Measurements from ENCODE around the gene IRAK1BP1.
"Not testable (repeated sequence)": the region's sequence is repeated elsewhere in the genome, so short reads cannot be mapped to it uniquely, and the experiment has no call there.

The IRAK1BP1 gene, protein sequence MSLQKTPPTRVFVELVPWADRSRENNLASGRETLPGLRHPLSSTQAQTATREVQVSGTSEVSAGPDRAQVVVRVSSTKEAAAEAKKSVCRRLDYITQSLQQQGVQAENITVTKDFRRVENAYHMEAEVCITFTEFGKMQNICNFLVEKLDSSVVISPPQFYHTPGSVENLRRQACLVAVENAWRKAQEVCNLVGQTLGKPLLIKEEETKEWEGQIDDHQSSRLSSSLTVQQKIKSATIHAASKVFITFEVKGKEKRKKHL

DNA sequence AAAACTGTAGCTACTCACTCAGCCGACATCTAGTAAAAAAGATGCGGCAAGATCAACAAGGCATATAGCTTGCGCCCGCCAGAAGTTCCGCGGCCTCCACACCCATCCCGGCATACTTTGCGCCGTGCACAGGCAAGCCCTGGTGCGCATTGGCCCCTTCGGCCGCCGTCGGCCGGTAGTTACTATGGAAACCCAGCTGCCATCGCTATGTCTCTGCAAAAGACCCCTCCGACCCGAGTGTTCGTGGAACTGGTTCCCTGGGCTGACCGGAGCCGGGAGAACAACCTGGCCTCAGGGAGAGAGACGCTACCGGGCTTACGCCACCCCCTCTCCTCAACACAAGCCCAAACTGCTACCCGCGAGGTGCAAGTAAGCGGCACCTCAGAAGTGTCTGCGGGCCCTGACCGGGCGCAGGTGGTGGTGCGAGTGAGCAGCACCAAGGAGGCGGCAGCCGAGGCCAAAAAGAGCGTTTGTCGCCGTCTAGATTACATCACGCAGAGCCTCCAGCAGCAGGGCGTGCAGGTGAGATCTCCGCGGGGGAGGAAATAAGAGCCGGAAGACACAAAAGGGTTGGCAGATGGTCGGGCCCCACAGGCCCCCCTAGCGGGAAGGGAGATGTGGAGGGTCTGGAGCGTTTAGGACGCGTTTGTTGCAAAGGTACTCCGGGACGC is at the start of gene IRAK1BP1:
Gene IRAK1BP1, plus strand, starts transcription at position 182 of the 671 bp plus-strand sequence. Its CDS starts 26 bp downstream, at position 208.
- DNase-seq (ENCODE audit: low spot score): peak; percentile 94

DNA sequence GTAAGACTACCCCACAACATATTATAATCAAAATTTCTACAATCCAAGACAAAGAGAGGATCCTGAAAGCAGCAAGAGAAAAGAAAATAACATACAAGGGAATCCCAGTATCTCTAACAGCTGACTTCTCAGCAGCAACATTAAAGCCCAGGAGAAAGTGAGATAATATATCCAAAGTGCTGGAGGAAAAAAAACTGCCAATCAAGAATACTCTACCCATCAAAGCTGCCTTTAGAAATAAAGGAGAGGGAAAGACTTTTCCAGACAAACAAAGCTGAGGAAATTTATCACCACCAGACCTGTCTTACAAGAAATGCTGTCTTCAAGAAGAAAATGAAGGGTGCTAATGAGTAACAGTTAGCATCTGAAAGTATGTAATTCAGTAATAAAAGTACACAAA is 43.3 kb upstream of the IRAK1BP1 start:
- no peak for DNase-seq (ENCODE audit: low spot score)

DNA sequence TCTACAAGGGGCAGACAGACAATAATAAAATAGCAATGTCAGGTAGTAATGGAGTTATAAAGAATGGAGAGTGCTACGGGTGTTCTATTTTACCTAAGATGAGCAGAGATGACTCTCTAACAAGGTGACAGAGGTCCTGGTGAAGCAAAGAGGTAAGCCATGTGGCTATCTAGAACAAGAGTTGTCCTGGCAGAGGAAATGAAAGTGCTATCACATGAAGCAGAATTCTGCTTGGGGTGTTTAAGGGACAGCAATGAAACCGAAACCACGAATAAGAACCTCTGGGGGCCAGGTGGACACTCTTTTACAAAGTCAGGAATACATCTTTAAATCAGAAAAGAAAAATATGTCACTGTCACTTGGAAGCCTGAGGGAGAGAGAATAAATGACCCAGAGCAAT is 37.9 kb upstream of the IRAK1BP1 start:
- no peak for DNase-seq (ENCODE audit: low spot score)

DNA sequence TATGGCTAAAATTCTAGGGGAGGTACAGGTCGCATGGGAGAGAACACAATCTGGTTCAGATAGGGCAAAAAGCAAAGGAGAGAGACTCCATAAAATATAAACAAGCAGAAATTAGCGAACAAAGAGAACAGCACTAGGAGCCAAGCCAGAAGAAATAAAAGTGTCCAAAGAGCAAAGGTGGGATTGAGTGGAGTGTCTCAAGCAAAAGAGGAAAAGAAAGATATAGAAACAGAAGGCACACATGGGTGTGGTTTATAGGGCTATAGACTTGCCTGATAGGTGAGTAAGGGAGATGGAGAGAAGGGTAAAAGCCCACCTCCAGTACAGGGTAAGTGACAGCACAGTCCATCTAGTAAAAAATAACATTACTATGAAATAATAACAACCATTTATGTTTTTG is 36.5 kb upstream of the IRAK1BP1 start:
- DNase-seq (ENCODE audit: low spot score): no peak

DNA sequence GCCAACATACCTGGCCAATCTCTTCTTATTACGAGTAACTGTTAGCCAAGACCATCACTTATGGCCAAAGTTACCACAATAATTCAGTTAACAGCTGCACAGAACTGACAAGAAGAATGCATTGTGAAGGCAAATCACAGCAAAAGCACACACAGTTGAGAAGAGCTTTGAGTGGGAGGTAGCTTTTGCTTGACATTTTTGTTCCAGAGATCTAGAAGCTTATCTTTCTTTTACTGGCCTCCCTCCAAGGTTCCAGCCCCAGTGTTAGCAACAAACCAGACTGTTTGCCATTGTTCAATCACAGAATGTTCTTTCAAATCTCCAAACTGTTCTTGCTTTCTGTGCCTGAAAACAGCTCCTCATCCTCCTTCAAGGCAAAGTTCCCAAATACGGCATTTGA is 35.9 kb upstream of the IRAK1BP1 start:
- no peak for DNase-seq (ENCODE audit: low spot score)

DNA sequence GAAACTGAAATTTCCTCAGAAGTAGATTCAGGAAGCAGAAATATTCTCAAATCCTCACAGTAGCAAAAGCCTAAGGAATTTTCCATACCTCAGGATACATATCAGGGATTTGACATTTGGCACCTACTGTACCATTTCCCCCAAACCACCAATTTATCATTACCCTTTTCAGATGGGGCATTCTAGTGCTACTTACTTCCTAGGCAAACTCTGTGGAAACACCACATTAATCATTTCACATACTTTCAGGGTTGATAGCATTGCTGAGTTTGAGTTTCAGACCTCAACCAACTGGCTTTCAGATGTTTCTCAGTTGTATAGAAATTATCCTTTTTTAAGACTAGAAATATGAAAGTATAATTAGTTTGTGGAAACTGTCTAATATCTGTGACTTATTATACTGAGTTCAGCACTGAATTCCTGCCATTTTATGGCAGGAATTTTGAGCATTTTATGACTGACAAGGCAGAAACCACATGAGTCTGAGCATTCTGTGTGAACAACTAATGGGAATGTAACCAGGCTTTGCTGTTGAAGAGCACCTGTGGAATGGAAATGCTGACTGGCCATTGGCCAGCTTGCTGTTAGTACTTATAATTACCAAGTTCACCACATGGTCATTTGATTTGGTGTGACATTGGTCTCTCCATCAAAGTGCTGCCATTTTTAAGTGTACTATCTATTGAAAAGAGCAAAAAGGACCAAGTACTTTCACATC is 35.1 kb upstream of the IRAK1BP1 start:
- no peak for DNase-seq (ENCODE audit: low spot score)

DNA sequence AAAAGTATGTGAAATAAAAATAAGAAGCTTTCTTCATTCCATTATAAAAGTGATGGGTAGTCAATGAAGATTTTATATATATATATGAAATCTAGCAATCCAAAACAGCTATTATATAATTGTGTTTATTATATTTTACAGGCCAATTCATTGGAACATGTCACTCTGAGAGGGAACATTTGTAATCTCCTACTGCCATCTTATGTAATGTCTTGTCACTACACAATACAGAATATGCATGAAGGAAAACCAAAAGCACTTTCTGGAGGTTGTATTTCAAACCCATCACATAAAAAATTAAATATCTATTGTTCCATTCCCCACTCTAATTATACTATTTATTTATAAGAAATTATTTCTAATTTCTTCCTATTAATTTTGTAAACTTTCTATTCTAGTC is 31.5 kb upstream of the IRAK1BP1 start:
- peak; percentile 8 for DNase-seq (ENCODE audit: low spot score)

DNA sequence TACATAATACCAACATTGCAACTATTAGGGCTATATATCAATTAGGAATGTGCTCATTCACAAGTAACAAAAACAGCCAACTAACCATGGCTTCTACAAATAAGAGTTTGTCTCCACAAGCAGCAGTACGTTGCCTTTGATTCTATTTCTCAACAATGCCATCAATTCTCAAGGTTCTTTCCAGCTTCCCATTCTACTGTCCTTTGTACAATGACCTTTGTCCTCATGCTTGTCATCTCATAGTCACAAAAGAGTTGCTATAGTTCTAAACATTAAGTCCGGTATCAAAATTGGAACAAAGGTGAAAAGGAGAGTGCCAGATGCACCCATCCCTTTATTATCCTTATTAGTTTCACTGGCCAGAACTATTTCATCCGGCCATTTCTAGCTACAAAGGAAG is 30.8 kb upstream of the IRAK1BP1 start:
- no peak for DNase-seq (ENCODE audit: low spot score)

DNA sequence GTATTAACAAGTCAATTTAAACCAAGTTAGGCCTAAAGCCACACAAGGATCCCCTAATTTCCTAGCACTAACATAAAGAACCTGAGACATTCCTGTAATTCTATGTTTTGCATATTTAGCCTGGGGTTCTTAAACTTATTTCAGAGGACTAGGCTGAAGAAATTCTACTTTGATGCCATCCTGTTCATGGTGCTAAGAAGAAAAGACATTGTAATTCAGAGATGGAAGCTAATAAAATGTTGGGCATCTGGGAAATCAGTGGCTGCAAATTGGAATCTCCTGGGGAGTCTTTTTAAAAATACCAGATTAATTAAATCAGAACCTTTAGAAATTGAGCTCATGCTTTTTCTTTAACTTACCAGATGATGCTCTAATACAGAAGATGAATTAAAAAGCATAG is 26.2 kb upstream of the IRAK1BP1 start:
- no peak for DNase-seq (ENCODE audit: low spot score)

DNA sequence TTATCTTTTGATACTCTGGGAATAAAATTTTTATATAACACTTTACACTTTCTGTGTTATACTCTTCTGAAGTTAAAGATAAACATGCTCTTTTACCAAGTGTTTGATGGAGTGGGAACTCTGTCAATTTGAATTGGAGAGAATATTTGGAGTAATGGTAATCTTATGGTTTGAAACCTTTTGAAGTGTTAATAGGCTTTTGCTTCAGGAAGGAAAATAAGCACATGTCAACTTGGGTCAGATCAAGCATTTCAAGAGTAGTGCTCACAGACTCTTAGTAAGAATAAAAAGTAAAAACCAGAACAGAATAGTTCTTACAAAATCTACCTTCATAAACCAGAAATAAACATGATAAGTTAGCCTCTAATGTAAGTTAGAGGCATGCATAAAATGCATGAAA is 24.4 kb upstream of the IRAK1BP1 start:
- no peak for DNase-seq (ENCODE audit: low spot score)

DNA sequence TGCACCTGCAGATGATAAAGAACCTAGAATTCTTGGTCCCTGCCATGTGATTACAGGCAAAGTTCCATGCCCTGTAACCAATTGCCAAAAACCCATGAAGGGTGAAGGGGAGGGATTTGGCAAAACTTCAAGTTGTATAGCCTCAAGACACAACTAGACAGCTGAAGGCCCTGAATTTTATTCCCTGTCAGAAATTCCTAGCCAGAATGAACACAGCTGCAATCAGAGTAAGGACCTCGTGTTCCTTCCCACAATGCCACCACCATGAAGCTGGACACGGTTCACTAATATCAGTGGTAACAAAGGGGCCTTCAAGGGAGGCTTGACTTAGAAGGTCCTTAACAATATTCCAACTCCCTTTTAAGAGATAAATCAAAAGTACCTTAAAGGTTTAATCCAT is 22.5 kb upstream of the IRAK1BP1 start:
- DNase-seq (ENCODE audit: low spot score): no peak

DNA sequence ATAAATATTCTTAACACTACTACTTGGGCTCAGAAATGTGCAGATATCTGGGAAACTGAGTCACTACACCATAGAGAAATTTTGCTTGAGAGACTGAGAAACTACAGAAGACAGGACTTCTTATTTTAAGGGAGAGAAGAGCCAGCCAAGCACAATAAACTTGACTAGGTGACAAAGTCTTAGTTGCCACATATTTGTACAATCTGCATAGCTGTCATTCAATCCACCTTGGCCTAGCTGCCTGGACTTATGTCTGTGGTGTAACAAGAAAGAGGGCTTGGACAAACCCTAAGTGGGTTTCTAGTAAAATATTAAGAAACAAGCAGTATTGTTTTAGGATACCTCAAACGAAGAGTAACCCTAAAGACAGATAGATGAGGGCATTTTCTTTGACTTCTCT is 21.8 kb upstream of the IRAK1BP1 start:
- DNase-seq (ENCODE audit: low spot score): no peak

DNA sequence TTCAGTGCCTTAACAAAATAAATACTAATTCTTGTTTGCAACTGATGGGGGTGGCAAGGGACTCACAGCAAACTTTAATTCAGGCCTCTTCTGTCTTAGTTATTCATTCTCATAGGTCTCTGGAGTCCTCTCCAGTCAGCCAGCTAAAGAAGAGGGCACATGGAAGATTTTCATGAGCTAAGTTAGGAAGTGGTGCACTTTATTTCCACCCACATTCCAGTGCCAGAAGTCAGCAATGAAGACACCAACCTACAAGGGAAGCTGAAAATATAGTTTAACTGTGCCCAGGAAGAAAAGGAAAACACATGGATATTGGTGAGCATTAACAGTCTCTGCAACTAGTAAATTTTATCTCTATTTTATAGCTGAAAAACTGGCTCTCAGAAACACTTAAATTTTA is 16.7 kb upstream of the IRAK1BP1 start:
- DNase-seq (ENCODE audit: low spot score): peak; percentile 9

DNA sequence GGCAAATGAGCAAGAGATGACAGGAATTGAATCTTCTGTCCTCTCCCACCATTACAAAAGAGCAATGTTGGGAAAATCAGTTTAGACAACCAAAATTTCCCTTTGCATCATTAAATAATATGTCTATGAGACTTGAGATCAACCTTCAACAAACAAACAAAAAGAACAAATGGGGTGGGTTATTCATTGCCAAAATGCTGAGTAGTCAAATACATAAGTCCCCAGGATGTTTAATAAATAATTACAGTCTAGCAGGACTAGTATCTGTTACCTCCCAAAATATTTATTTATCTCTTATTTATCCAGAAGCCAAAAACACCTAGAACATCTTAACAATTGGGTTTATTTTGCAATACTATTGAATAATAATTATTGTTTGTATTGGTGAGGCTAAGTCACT is 16.2 kb upstream of the IRAK1BP1 start:
- DNase-seq (ENCODE audit: low spot score): no peak

DNA sequence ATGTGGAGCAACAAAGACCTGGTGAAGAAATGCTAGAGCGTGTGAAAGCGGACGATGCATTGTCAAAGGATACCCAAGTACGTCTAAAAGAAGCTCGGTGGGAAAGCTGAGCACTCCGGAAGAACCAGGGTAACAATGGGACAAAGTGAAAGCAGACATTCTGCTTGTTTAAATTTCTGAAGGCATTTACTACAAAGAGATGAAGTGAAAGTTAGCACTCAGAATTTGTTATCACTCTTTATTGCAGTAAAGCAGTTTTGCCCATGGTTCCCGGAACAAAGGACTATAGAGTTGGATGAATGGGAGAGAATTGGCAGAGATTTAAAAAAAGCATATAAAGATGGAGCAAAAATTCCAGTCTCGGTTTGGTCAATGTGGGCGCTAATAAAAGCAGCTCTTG is 12.8 kb upstream of the IRAK1BP1 start:
- no peak for DNase-seq (ENCODE audit: low spot score)

DNA sequence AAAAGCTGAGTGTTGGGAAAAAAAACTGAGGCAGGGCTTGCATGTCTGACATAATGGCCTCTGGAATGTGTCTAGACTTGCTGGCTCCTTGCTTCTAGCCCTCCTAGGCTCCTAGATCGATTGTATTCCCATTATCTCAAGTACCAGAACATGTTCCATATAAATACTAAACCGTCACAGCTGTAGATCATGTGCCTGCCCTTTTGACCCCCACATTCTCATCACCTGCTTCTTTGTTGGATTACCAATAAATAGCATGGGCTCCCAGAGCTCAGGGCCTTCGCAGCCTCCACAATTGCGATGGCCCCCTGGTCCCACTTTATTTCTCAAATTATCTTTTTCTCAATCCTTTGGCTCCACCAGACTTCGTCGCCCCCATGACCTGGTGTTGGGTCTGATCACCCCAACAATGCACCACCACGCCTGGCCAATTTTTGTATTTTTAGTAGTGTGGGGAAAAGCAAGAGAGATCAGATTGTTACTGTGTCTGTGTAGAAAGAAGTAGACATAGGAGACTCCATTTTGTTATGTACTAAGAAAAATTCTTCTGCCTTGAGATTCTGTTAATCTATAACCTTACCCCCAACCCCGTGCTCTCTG is 8.9 kb upstream of the IRAK1BP1 start:
- not testable (repeated sequence) for DNase-seq (ENCODE audit: low spot score)

DNA sequence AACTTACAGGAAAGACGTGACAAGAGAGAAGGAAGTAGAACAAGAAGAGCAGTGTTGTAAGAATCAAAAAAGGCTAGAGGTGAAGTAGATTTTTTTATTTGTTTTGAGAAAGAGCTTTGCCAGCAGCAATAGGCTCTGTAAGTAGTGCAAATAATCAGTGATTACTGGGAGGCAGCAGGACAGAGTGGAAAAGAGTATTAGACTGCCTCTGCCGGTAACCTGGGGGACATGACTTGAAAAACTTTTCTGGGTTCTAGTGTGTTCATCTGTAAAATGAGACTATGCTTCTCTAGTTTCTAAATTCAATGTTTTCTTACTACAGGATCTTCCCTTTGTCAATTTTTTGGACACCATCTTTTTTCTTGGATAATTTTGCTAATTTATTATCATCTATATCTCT is 5.8 kb upstream of the IRAK1BP1 start:
- no peak for DNase-seq (ENCODE audit: low spot score)

DNA sequence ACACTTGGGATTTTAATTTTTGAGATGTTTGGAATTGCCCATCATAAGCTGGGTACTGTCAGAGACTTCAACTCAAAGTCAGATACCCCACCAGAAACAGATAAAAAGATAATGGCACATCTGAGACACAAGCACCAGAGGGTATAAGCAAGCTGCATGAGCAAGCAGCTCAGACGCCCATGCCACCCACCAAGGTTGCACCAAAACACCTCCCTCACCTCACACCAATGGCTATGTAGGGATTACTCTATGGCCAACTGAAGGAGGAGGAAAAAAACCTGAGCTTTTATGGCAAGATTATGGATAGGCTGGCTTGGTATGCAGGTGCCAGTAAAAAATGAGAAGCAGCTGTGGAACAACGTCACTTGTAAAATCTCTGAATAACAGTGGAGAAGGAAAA is 3.8 kb upstream of the IRAK1BP1 start:
- DNase-seq (ENCODE audit: low spot score): no peak

DNA sequence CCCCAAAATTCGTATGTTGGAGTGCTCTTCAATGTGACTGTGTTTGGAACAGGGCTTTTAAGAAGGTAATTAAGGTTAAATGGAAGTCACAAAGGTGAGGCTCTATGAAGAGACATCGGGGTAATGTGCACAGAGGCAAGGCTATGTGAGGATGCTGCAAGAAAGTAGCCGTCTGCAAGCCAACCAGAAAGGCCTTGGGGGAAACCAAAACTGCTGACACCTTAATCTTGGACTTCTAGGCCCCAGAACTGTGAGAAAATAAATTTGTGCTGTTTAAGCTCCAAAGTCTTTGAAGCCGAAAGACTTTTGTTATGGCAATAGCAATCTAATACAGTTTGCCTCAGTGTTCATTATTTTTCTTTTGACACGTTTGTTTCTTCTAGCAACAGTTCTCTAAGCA is 2.4 kb upstream of the IRAK1BP1 start:
- DNase-seq (ENCODE audit: low spot score): no peak

DNA sequence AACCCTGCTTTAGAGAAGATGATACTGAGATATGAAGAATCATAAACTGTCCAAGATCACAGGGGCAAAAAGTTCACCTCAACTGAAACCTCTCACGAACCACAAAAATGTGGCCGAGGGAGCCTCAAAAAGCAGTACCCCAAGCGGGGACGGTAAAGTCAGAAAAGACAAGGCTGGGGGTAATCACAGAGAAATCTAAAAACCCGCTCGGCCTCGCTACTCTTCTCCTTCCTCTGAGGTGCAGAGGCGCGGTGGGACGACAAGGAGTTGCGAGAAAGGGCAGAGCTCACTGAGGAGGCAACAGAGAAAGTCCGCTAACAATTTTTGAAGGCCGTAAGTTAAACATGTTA is 356 bp upstream of the IRAK1BP1 start:
- no peak for DNase-seq (ENCODE audit: low spot score)

DNA sequence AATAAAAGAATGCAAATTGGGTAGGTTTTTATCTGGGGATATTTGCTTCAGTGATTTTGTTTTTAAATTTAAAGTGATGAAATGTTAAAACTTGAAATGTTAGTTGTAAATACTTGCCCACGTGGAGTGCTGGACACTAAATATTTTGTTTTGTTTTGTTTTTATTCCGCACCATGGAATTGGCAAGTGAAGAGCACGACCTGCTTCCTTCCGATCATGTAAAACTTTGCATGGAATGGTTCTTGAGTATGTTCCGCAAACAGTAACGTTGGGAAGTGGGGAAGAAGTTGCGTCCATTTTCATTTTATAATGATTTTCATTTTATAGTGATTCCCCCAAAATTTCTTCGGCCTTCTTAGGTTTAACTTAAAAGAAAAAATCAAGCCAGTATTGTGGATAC is 765 bp downstream of the IRAK1BP1 start:
- DNase-seq (ENCODE audit: low spot score): peak; percentile 9

DNA sequence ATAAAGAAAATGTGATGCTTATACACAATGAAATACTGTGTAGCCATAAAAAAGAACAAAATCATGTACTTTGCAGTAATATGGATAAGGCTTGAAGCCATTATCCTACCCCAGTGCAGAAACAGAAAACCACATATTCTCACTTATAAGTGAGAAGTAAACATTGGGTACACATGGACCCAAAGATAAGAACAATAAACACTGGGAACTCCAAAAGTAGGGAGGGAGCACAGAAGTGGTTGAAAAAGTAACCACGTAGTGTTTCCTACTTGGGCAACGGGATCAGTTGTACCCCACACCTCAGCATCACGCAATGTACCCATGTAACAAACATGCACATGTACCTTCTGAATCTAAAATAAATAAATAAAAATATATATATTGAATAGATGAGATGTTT is 8.2 kb downstream of the IRAK1BP1 start:
- no peak for DNase-seq (ENCODE audit: low spot score)

DNA sequence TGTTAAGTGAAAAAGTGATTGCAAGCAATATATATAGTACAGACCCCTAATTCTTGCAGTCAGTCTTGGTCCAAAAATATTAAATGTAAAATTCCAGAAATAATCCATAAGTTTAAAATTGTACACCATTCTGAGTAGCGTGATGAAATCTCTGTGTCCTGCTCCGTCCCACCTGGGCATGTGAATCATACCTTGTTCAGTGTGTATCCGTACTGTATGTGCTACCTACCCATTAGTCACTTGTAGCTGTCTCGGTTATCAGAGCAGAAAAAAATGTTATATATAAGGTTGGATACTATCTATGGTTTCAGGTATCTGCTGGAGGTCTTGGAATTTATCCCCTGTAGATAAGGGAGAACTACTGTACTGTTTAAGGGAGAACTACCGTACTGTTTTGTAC is 16.3 kb downstream of the IRAK1BP1 start:
- DNase-seq (ENCODE audit: low spot score): no peak

Measured in AG20443 (cell line).